SK-N-SH treated with all-trans-retinoic acid at 6 μM for 48 hours (cell line): ENCODE results near the gene PPY.

Experiments used
- ATAC-seq: fragments of 200-7000 bp; cut with Tn5 transposase; 3 replicates; pipeline ENCODE4 v1.9.1; 2020; ENCODE audit warnings: mild to moderate bottlenecking, moderate library complexity
- ARNTL ChIP-seq: fragments of 450-650 bp; formaldehyde crosslinking; IDR thresholded peaks from 2 replicates; pipeline ENCODE4 v1.5.0; 2020; ENCODE audit warnings: low read depth, mild to moderate bottlenecking, moderate library complexity, borderline replicate concordance
- BACH2 ChIP-seq: fragments of 250-450 bp; sonication (Bioruptor Pico); IDR thresholded peaks from 2 replicates; pipeline ENCODE4 v1.9.0; 2021; ENCODE audit warnings: mild to moderate bottlenecking, borderline replicate concordance
- CREB5 ChIP-seq: fragments of 250-450 bp; sonication (Bioruptor Pico); IDR thresholded peaks from 2 replicates; pipeline ENCODE4 v1.5.1; 2020; ENCODE audit warnings: low read depth, mild to moderate bottlenecking, moderate library complexity
- CSDC2 ChIP-seq: fragments of 250-450 bp; sonication (Bioruptor Pico); IDR thresholded peaks from 2 replicates; pipeline ENCODE4 v1.5.0; 2020; ENCODE audit warnings: mild to moderate bottlenecking, moderate library complexity
- ESRRG ChIP-seq: fragments of 250-450 bp; sonication (Bioruptor Pico); IDR thresholded peaks from 2 replicates; pipeline ENCODE4 v1.6.1; 2021; ENCODE audit warnings: mild to moderate bottlenecking
- GLIS3 ChIP-seq: fragments of 250-450 bp; sonication (Bioruptor Pico); IDR thresholded peaks from 2 replicates; pipeline ENCODE4 v1.5.0; 2020; ENCODE audit warnings: mild to moderate bottlenecking, moderate library complexity
- ISL1 ChIP-seq: fragments of 250-450 bp; sonication (Bioruptor Pico); IDR thresholded peaks from 2 replicates; pipeline ENCODE4 v2.1.2; 2022; ENCODE audit warnings: mild to moderate bottlenecking, moderate library complexity
- OSR1 ChIP-seq: fragments of 250-450 bp; sonication (Bioruptor Pico); IDR thresholded peaks from 2 replicates; pipeline ENCODE4 v1.8.0; 2022; ENCODE audit warnings: moderate library complexity, mild to moderate bottlenecking, inconsistent platforms
- PPARA ChIP-seq: fragments of 250-450 bp; sonication (Bioruptor Pico); IDR thresholded peaks from 2 replicates; pipeline ENCODE4 v1.5.0; 2020; ENCODE audit warnings: mild to moderate bottlenecking, borderline replicate concordance
- RARB ChIP-seq: fragments of 250-450 bp; sonication (Bioruptor Pico); IDR thresholded peaks from 2 replicates; pipeline ENCODE4 v1.8.0; 2021; ENCODE audit warnings: mild to moderate bottlenecking, moderate library complexity
- SNAI2 ChIP-seq: fragments of 250-450 bp; sonication (Bioruptor Pico); IDR thresholded peaks from 2 replicates; pipeline ENCODE4 v1.5.0; 2020; ENCODE audit warnings: mild to moderate bottlenecking, moderate library complexity
- TCF4 ChIP-seq: fragments of 250-450 bp; sonication (Bioruptor Pico); IDR thresholded peaks from 2 replicates; pipeline ENCODE4 v1.8.0; 2021; ENCODE audit warnings: mild to moderate bottlenecking, moderate library complexity, borderline replicate concordance
- TOX ChIP-seq: fragments of 250-450 bp; sonication (Bioruptor Pico); IDR thresholded peaks from 2 replicates; pipeline ENCODE4 v1.8.0; 2021; ENCODE audit warnings: mild to moderate bottlenecking, moderate library complexity, borderline replicate concordance
- TSHZ2 ChIP-seq: fragments of 250-450 bp; sonication (Bioruptor Pico); IDR thresholded peaks from 2 replicates; pipeline ENCODE4 v1.5.0; 2020; ENCODE audit warnings: mild to moderate bottlenecking, moderate library complexity
- ZC3H10 ChIP-seq: fragments of 250-450 bp; sonication (Bioruptor Pico); IDR thresholded peaks from 2 replicates; pipeline ENCODE4 v1.5.1; 2021; ENCODE audit warnings: mild to moderate bottlenecking, moderate library complexity
- ZFP3 ChIP-seq: fragments of 250-450 bp; sonication (Bioruptor Pico); IDR thresholded peaks from 2 replicates; pipeline ENCODE4 v1.5.0; 2020; ENCODE audit warnings: mild to moderate bottlenecking, moderate library complexity
- ZFP30 ChIP-seq: fragments of 450-650 bp; formaldehyde crosslinking; IDR thresholded peaks from 2 replicates; pipeline ENCODE4 v1.5.0; 2022; ENCODE audit warnings: mild to moderate bottlenecking, moderate library complexity
- ZNF565 ChIP-seq: fragments of 450-650 bp; formaldehyde crosslinking; conservative IDR thresholded peaks from 2 replicates; pipeline ENCODE4 v1.5.0; 2020; ENCODE audit warnings: low read depth, mild to moderate bottlenecking, moderate library complexity
- ZNF70 ChIP-seq: fragments of 450-650 bp; formaldehyde crosslinking; IDR thresholded peaks from 2 replicates; pipeline ENCODE4 v1.5.0; 2020; ENCODE audit warnings: mild to moderate bottlenecking, moderate library complexity
- ZNF8 ChIP-seq: fragments of 450-650 bp; formaldehyde crosslinking; IDR thresholded peaks from 2 replicates; pipeline ENCODE4 v1.5.0; 2020; ENCODE audit warnings: mild to moderate bottlenecking, moderate library complexity
- TF ChIP-seq, protein P1 (sequence below): fragments of 250-450 bp; sonication (Bioruptor Pico); IDR thresholded peaks from 2 replicates; pipeline ENCODE4 v1.8.0; 2020; ENCODE audit warnings: mild to moderate bottlenecking, moderate library complexity, borderline replicate concordance
- TF ChIP-seq, protein P2 (sequence below): fragments of 250-450 bp; sonication (Bioruptor Pico); IDR thresholded peaks from 2 replicates; pipeline ENCODE4 v1.8.0; 2021; ENCODE audit warnings: low read depth, mild to moderate bottlenecking, moderate library complexity, borderline replicate concordance
- TF ChIP-seq, protein P3 (sequence below): fragments of 250-450 bp; sonication (Bioruptor Pico); IDR thresholded peaks from 2 replicates; pipeline ENCODE4 v1.5.1; 2021; ENCODE audit warnings: mild to moderate bottlenecking, moderate library complexity

The PPY gene

GRCh38 chr17:43958748-43959352 is 16.6 kb upstream of the PPY start:
- TF ChIP-seq CREB5 (CRISPR knock-in tag) = no peak
- no peak for TF ChIP-seq ZFP3 (CRISPR knock-in tag)
- no peak for TF ChIP-seq CSDC2 (CRISPR knock-in tag)
- TF ChIP-seq, protein P1, sequence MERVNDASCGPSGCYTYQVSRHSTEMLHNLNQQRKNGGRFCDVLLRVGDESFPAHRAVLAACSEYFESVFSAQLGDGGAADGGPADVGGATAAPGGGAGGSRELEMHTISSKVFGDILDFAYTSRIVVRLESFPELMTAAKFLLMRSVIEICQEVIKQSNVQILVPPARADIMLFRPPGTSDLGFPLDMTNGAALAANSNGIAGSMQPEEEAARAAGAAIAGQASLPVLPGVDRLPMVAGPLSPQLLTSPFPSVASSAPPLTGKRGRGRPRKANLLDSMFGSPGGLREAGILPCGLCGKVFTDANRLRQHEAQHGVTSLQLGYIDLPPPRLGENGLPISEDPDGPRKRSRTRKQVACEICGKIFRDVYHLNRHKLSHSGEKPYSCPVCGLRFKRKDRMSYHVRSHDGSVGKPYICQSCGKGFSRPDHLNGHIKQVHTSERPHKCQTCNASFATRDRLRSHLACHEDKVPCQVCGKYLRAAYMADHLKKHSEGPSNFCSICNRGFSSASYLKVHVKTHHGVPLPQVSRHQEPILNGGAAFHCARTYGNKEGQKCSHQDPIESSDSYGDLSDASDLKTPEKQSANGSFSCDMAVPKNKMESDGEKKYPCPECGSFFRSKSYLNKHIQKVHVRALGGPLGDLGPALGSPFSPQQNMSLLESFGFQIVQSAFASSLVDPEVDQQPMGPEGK = no peak
- no peak for TF ChIP-seq ISL1 (CRISPR knock-in tag)
- TF ChIP-seq TCF4 (CRISPR knock-in tag) = no peak
- no peak for TF ChIP-seq BACH2 (CRISPR knock-in tag)
- no peak for TF ChIP-seq RARB (CRISPR knock-in tag)
- TF ChIP-seq SNAI2 (CRISPR knock-in tag) = no peak
- TF ChIP-seq ZFP30 = no peak
- no peak for TF ChIP-seq OSR1 (CRISPR knock-in tag)
- no peak for TF ChIP-seq ZC3H10 (CRISPR knock-in tag)
- TF ChIP-seq ARNTL (CRISPR knock-in tag) = no peak
- TF ChIP-seq ESRRG (CRISPR knock-in tag) = no peak
- no peak for TF ChIP-seq TSHZ2 (CRISPR knock-in tag)
- no peak for TF ChIP-seq ZNF565 (CRISPR knock-in tag)
- TF ChIP-seq TOX (CRISPR knock-in tag) = no peak
- TF ChIP-seq GLIS3 (CRISPR knock-in tag) = no peak
- no peak for TF ChIP-seq ZNF8 (CRISPR knock-in tag)
- TF ChIP-seq, protein P2, sequence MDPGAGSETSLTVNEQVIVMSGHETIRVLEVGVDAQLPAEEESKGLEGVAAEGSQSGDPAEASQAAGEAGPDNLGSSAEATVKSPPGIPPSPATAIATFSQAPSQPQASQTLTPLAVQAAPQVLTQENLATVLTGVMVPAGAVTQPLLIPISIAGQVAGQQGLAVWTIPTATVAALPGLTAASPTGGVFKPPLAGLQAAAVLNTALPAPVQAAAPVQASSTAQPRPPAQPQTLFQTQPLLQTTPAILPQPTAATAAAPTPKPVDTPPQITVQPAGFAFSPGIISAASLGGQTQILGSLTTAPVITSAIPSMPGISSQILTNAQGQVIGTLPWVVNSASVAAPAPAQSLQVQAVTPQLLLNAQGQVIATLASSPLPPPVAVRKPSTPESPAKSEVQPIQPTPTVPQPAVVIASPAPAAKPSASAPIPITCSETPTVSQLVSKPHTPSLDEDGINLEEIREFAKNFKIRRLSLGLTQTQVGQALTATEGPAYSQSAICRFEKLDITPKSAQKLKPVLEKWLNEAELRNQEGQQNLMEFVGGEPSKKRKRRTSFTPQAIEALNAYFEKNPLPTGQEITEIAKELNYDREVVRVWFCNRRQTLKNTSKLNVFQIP = no peak
- ATAC-seq = no peak

- no peak for ATAC-seq
- TF ChIP-seq TSHZ2 (CRISPR knock-in tag) = no peak
- no peak for TF ChIP-seq GLIS3 (CRISPR knock-in tag)
- no peak for TF ChIP-seq ZFP30
- no peak for TF ChIP-seq PPARA
- no peak for TF ChIP-seq ISL1 (CRISPR knock-in tag)
- no peak for TF ChIP-seq ZFP3 (CRISPR knock-in tag)
- TF ChIP-seq ARNTL (CRISPR knock-in tag) = no peak
- no peak for TF ChIP-seq TCF4 (CRISPR knock-in tag)
- TF ChIP-seq ZNF565 (CRISPR knock-in tag) = no peak
- TF ChIP-seq, protein P2 = no peak
- TF ChIP-seq RARB (CRISPR knock-in tag) = no peak
- no peak for TF ChIP-seq BACH2 (CRISPR knock-in tag)
- TF ChIP-seq CSDC2 (CRISPR knock-in tag) = no peak
- TF ChIP-seq ZNF70 (CRISPR knock-in tag) = no peak
- no peak for TF ChIP-seq ESRRG (CRISPR knock-in tag)
- no peak for TF ChIP-seq ZNF8 (CRISPR knock-in tag)
- TF ChIP-seq, protein P3, sequence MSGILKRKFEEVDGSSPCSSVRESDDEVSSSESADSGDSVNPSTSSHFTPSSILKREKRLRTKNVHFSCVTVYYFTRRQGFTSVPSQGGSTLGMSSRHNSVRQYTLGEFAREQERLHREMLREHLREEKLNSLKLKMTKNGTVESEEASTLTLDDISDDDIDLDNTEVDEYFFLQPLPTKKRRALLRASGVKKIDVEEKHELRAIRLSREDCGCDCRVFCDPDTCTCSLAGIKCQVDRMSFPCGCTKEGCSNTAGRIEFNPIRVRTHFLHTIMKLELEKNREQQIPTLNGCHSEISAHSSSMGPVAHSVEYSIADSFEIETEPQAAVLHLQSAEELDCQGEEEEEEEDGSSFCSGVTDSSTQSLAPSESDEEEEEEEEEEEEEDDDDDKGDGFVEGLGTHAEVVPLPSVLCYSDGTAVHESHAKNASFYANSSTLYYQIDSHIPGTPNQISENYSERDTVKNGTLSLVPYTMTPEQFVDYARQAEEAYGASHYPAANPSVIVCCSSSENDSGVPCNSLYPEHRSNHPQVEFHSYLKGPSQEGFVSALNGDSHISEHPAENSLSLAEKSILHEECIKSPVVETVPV = no peak
- TF ChIP-seq SNAI2 (CRISPR knock-in tag) = no peak
Observed at GRCh38 chr17:43956222-43956621, 13.9 kb upstream of the PPY start.
